ENCODE results near the gene ZNF343.

DNA sequence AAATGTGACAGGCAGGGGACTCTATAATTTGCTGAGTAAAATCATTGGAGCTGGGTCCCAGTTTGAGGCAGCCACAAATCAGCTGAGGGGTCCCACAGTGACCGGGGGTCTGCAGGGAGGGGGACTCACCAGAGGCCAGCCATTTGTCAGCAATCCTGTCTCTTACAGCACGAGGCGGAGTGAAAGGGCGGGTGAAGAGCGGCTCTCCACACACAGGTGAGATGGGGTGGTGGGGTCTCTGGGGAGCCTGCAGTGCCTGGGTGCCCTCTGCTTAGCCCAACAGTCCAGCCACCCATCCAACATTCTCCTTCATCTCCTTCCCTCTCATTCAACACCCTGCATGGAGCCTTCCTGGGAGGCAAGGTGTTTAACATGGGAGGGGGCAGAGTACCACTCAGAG is 28.4 kb upstream of the ZNF343 start:
- TF ChIP-seq YY1 (IDR thresholded peaks at IDR 0.05; ENCODE audit: insufficient read depth, insufficient read length) (no peak), SUZ12 (IDR thresholded peaks at IDR 0.05; ENCODE audit: extremely low read depth, insufficient read depth, insufficient read length) (no peak)

Measured in NT2/D1 (cell line).